Measurements from ENCODE around the gene ZNF540.
A peak's percentile ranks its signal among the peaks of the same experiment; 100 is the strongest.
"Not testable (repeated sequence)": the region's sequence is repeated elsewhere in the genome, so short reads cannot be mapped to it uniquely, and the experiment has no call there.

Gene ZNF540

GRCh38 chr19:37655689-37656371 is 61.2 kb downstream of the ZNF540 start:
- Mint-ChIP-seq H3K4me1 (peaks cover 21% of the 10 kb centered on the region), H3K27ac (peak overlapping the region; percentile 95), H3K27me3 (no peaks in the 10 kb centered on the region), H3K4me3 (peak overlapping the region; percentile 91), H3K36me3 (peaks cover 18% of the 10 kb centered on the region), H3K9me3 (peaks cover 3% of the 10 kb centered on the region)
- peak; percentile 86 for ATAC-seq

- Mint-ChIP-seq H3K4me1 (peaks cover 21% of the 10 kb centered on the region), H3K36me3 (peaks cover 15% of the 10 kb centered on the region), H3K4me3 (peak overlapping the region; percentile 91)
- H3K9me3 Mint-ChIP-seq, H3K27ac Mint-ChIP-seq, ATAC-seq, H3K27me3 Mint-ChIP-seq: not testable (repeated sequence)
These were observed 62.5 kb downstream of the ZNF540 start for GRCh38 chr19:37657157-37657556.
